NT2/D1 (cell line): ENCODE results near the gene CCNJL.

Experiments
- YY1 ChIP-seq: IDR thresholded peaks from 2 replicates; pipeline ENCODE4 v1.6.1; 2011; ENCODE audit not compliant: insufficient read length, insufficient read depth
- ZNF274 ChIP-seq: IDR thresholded peaks from 2 replicates; pipeline ENCODE4 v1.6.1; 2011; ENCODE audit warnings: mild to moderate bottlenecking, low read depth, low read length

DNA sequence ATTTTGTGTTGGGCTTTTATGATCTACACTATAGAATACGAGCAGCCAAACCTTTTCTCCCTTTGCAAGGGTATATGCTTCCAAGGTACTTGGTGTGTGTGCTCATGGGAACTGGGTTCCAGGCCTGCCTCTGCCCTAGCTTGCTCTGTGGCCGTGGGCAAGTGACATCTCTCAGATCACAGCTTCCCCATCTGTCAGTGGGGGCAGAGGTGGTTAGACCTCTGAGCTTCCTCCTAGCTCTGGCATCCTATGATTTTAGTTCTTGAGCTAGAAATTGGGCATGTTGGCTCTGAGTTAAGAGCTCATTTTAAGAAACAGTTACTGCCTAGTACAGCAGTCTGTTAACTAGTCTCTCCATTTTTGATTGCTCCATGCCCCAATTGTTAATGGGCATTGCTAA is 12.5 kb upstream of the CCNJL start:
- TF ChIP-seq YY1 (no peak), ZNF274 (no peak)
